HG03460 (cell line): ENCODE data around the gene TIMD4.
"Not testable (repeated sequence)": the region's sequence is repeated elsewhere in the genome, so short reads cannot be mapped to it uniquely, and the experiment has no call there.

Experiments used
- ATAC-seq: cut with Tn5 transposase; IDR thresholded peaks from one replicate; pipeline ENCODE4 v1.9.1; 2021; ENCODE audit not compliant: unreplicated experiment

Gene TIMD4

DNA sequence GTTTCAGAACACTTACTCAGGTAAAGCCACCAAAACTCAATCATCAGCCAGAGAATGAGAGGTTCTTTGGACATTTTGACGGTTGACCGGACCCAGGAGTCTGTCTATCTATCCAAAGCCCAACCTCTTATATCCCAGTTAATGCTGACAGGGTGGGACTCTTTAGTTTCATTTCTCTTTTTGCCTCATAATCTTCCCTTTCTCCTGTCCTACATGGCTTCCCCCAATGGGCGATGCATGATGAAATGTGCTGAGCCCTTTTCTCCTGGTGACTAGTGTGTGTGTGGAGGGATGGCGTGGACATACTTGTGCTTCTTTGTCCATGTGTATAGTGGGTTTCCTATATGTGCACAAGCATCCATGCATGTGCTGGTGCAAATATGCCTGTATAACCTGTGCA is at the start of gene TIMD4:
Gene TIMD4 (minus strand): TSS at position 102 of the 400 bp plus-strand sequence. CDS start 28 bp downstream, at position 74.
- ATAC-seq: no peak

DNA sequence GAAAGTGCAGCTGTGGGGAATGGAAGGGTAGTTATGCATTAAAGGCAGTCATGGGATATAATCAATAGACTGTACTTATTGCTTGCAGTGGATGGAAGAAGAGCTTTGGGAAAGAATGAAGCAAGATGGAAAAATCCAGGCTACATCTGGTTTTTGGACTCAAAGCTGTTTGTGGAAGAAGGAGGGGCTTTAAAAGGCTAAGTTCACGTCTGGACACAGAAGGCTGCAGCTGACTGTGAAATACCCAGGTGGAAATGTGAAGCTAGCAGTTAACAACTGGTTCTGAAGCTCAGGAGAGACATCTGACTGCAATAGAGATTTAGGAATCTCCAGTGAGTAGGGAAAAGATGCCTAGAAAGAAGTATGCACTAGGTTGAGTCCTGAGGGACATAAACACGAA is 43.2 kb upstream of the TIMD4 start:
- ATAC-seq: no peak

DNA sequence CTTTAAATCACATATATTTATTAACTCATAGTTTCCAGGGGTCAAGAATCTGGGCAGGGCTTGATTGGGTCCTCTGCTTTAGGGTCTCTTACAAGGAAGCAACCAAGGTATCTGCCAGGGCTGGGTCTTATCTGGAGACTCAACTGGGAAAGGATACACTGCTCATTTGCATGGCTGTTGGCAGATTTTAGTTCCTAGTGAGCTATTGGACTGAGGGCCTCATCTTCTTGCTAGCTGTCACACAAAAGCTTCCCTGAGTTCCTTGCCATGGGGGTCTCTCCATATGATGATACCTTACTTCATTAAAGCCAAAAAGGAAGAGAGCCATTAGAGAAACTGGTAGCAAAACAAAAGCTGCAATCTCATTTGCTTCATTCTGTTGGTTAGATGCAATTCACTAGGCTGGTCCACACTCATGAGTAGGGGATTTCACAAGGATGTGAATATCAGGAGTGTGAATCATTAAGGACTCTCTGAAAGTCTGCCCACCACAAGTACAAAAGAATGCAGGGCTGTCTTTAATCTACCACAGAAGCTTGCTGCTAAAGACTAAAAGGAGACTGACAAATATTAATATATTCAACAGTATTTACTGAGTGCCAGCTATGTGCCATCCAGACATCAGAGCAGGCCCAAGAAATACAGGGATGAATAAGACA is 42.0 kb upstream of the TIMD4 start:
- ATAC-seq: no peak

- no peak for ATAC-seq
Observed at GRCh38 chr5:156991714-156992113, 28.7 kb upstream of the TIMD4 start.

DNA sequence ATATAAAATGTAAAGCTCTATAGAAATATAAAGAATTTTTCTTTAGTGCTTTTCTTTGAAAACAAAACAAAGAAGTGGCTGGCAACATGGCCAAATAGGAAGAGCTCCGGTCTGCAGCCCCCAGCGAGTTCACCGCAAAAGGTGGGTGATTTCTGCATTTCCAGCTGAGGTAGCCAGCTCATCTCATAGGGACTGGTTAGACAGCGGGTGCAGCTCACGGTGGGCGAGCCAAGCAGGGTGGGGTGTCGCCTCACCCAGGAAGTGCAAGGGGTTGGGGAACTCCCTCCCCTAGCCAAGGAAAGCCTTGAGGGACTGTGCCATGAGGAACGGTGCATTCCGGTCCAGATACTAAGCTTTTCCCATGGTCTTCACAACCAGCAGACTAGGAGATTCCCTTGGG is 21.0 kb upstream of the TIMD4 start:
- ATAC-seq: no peak

DNA sequence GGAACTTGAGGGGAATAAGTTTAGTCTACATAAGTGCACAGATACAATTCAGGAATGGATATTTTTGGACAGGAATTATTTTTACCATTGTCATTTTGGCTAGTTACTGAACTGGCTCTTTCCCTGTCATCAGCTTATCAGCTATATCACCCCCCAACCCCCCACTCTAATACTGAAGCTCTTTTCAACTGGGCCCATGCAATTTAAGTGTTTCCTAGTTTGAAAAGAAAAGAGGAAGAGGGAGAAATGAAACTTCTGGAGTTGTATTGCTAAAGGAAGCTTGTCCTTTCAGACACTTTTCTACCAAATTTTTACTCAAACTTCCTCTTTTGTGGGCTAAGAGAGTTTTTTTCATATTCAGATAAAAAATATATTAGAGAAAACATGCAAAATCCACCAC is 18.5 kb upstream of the TIMD4 start:
- ATAC-seq: no peak

DNA sequence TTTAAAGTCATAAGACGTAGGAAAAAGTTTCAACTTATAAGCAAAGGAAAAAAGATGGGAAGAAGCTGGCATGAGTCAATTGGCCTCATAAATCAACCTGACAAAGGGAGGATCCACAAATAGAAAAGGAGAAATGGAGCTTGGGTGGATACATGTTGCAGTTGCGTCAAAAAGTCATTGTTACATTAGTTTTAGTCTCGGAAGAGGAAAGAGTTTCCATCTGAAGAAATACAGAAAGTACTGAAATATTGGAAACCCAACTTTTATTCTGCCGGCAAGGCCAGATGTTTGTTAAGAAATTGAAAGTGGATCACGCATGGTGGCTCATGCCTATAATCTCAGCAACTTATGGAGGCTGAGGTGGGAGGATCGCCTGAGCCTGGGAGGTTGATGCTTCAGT is 11.3 kb upstream of the TIMD4 start:
- ATAC-seq: no peak

DNA sequence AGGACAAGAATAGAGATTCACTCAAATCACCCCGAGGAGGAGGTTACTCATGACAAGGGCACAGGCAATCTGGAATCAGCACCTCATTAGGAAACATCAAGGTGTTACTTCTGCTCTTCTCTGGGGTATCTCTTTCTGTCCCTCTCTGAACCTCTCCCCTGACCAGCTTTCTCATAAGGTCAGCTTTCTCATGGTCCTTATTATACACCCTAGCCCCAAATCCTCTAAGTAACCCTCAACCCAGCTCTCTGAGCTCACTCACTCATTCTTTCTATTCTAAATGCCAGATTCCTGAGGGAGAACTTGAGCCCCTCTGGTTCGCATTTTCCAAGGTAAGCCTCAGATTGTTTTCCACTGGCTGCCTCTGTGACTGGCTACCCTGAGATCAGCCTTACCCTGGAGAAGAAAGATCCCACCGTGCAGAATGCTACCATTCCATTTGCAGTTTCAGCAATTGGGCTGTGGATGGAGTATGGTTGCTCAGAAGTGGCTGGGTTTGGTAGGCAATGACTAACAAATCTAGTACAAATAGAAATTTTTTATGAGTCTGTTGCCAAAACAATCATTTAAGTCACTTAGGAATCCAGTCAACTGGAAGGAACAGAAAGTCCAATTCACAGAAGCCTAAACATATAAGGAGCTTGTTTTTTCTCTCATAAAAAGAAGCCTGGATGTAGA is 9.0 kb upstream of the TIMD4 start:
- ATAC-seq: no peak

DNA sequence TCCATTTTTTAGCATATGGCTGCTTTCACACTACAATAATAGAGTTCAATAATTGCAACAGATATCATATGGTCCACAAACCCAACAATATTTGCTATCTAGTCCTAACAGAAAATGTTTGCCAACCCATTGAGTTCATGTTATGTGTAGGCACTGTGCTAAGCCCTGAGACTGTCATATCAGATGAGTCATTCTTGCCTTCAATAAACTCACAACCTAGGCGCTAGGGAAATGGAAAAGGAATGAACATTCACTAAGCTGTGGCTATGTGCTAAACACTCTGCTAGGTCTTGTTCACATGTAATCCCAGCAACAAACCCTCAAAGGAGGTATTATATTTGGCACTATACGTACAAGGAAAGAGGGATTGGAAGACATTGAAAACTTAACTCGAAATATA is 8.4 kb upstream of the TIMD4 start:
- ATAC-seq: no peak

- not testable (repeated sequence) for ATAC-seq
Observed at GRCh38 chr5:156967386-156967785, 4.4 kb upstream of the TIMD4 start.

DNA sequence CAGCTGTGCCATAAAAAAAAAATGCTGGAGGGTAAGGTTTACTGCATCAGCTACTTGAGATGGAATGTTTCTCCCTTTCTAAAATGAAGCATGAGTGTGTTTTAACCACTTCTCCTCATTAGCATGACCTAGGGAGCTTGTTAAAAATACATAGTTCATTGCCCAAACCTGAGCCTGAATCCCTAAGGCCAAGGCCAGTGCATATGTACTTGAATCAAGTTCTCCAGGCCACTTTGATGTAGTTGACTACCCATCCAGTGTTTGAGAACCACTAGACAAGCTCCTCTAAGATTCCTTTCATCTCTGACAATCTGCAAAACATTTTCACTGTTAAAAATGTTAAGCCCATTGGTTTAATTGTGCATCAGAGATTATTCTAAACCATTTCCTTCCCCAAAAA is 6.7 kb downstream of the TIMD4 start:
- no peak for ATAC-seq

DNA sequence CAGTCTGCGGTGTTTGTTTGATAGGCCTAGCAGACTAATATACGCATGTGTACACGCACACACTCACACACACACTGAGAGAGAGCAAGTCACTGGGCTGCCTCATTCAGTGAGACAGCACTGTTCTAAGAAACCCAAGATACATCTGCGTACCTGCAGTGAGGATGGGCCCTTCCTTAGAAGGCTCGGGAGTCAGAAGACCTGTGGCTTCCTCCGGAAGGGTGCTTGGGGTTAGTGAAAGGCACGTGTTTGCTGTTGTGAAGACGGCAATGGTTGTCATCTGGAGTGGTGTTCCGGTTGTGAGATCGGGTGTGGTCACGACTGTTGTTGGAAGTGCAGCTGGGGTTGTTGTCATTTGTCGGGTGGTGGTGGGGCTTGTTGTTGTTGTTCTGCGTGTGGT is 11.7 kb downstream of the TIMD4 start:
- ATAC-seq: no peak

- no peak for ATAC-seq
Observed at GRCh38 chr5:156950716-156951115, 12.3 kb downstream of the TIMD4 start.

DNA sequence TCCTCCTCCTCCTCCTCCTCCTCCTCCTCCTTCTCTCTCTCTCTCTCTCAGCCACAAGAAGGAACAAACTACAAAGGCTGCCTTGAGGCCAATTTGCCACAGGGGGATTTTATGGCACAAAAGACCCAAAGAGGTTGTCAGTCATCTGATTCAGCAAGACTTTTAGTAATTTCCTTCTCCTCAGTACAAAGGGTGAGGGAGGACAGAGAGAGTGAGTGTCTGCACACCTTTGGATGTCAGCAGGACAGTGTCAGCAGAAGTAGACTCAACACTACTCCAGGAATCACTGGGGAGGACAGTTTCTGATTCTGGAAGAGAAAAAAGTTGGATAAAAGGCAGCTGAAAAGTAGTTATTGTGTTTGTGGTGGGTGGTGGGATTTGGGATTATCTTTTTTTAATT is 13.6 kb downstream of the TIMD4 start:
- ATAC-seq: no peak

DNA sequence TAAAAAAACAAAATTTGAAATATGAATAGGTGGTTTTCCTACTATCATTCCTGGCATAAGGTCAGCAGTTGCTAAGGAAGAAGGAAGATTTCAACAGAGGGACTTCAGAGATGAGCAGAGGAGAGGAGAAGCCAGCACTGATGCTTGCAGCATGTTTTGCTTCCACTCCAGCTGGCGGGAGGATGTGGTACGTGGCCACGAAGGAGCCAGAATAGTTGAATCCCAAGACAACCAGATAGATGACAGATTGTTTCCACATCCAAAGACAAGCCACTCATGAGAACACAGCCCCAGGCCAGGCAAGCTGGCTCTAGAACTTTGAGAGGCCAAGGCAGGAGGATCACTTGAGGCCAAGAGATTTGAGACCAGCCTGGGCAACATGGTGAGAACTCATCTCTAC is 15.1 kb downstream of the TIMD4 start:
- ATAC-seq: no peak

- peak; percentile 99 for ATAC-seq
Observed at GRCh38 chr5:156942064-156942463, 21.0 kb downstream of the TIMD4 start.

DNA sequence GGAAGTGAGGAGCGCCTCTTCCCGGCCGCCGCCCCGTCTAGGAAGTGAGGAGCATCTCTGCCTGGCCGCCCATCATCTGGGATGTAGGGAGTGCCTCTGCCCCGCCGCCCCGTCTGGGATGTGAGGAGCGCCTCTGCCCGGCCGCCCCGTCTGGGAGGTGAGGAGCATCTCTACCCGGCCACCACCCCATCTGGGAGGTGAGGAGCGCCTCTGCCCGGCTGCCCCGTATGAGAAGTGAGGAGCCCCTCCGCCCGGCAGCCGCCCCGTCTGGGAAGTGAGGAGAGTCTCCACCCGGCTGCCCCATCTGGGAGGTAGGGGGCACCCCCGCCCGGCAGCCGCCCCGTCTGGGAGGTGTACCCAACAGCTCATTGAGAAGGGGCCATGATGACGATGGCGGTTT is 22.6 kb downstream of the TIMD4 start:
- ATAC-seq: not testable (repeated sequence)

GRCh38 chr5:156936972-156937371 is 26.1 kb downstream of the TIMD4 start:
- ATAC-seq: no peak

DNA sequence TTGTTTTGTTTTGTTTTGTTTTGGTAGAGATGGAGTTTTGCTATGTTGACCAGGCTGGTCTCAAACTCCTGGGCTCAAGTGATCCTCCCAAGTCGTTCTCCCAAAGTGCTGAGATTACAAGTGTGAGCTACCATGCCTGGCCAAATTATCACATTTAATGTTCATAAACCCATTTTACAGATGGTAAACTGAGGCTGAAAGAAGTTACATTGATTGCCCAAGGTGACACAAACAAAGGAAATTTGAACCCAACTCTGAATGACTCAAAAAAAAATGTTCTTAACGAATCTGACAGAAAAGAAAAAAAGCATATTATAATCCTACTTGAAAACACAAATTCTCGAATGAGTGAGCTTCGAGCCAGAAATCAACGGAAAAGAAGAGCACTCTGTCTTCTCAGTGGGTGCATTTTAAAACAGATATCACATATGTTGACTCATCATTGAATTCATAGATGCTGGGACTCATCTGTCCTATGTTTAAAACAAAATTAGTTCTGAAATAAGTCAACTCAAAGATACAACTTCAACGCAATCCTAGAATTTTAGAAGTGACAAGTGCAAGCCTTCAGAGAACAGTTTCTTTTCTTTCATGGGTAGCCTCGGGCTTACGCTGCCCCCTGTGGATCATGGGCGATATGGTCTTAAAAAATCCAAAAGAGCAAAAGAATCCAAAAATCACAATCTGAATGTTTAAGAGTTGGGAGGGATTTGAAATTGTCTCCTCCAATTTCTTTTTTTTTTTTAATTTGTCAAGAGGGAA is 28.4 kb downstream of the TIMD4 start:
- ATAC-seq: no peak

- ATAC-seq: no peak
Observed at GRCh38 chr5:156929366-156929948, 33.6 kb downstream of the TIMD4 start.

DNA sequence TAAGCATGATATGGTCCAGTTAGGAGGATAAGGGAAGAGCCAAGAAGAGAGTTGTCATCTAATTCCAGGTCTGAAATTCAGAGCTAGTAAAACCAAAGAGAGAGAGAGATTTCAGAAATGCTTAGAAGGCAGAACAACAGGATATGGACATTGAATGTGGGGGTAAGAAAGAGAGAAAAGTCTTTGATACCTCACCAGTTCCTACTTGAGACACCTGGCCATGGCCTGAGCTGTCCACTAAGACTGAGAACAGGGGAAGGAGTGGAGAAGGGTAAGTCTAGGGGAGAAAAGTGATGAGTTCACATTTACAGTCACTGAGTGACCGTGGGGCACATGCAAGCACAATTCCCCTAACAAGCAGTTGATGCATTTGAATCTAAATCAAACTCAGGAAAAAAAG is 35.5 kb downstream of the TIMD4 start:
- ATAC-seq: no peak

DNA sequence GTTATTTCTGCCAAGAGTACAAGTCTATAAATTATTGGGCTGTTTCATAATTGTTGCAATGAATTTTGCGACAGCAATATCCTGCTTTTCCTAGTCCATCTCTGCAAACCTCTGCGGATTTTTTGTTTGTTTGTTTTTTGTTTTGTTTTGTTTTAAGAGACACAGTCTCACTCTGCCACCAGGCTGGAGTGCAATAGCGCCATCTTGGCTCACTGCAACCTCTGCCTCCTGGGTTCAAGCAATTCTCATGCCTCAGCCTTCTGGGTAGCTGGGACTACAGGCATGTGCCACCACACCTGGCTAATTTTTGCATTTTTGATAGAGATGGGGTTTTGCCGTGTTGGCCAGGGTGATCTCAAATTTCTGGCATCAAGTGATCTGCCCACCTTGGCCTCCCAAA is 37.3 kb downstream of the TIMD4 start:
- ATAC-seq: not testable (repeated sequence)
